ENCODE measurements around the gene UBL7. TPM values are rescaled to one million over a fixed set of nuclear protein-coding genes. Genes with fewer than 3 reads are reported as not detected.

Gene UBL7
- total RNA-seq, 1 experiment from 2014 or later: 47.5 TPM

DNA sequence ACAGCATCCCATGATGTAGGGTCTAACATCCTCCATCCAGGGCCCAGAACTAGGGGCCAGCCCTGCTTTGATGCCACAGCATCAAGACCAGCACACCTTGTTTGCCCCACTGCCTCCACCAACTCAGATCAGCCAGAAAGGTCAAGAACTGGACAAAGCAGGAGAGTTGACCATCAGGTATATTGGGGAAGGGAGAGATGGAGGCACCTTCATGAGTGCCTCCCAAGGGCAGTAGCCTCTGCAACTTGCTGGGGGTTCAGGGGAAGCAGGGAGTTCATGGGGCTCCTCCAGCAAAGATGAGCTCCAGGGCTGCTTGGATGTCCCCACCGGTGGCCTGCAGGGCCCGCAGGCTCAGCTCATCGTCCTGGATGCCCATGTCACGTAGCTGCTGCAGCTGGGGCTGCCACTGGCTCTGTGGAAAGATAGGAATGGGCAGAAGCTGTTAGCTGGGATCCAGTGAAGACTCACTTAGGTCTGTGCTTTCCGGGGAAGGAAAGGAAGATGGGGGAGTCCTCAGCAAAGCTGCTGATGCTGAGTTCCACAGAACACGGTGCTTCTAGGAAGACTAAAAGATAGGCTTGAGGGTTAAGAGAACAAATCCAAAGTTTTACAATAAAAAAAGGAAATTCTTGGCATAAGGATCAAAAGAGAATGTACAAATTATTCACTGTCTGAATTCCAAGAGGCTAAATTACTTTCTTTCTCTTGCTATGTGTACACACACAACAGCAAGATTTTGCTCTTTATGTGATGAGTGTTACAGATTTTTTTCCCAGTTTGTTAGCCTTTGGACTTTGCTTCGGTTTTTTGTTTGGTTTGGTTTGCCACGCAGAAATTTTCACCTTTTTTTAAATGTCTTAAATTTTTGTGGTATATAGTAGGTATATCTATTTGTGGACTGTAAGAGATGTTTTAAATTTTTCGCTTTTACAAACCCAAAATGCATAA, 14.9 kb downstream of the UBL7 start:
- Mint-ChIP-seq H3K9me3 (no peaks in the 10 kb centered on the region), H3K27ac (no peak overlapping the region; a peak in 1 of 7 replicates), H3K36me3 (ENCODE audit: insufficient read depth in 1 of 3, low read depth in 3 of 3) (peaks cover 8 to 42% (median 37%) of the 10 kb centered on the region in 3 experiments; a peak in 6 of 7 replicates), H3K27me3 (ENCODE audit: low read depth) (no peaks in the 10 kb centered on the region), H3K4me1 (peaks cover 8 to 9% of the 10 kb centered on the region in 2 experiments), H3K4me3 (no peak overlapping the region)
- no peaks in the 10 kb centered on the region for H3K4me1 ChIP-seq (ENCODE audit: insufficient read depth, low read length)
- no peak overlapping the region for H3T11ph ChIP-seq (ENCODE audit: low read length)
- TF ChIP-seq, protein P1, sequence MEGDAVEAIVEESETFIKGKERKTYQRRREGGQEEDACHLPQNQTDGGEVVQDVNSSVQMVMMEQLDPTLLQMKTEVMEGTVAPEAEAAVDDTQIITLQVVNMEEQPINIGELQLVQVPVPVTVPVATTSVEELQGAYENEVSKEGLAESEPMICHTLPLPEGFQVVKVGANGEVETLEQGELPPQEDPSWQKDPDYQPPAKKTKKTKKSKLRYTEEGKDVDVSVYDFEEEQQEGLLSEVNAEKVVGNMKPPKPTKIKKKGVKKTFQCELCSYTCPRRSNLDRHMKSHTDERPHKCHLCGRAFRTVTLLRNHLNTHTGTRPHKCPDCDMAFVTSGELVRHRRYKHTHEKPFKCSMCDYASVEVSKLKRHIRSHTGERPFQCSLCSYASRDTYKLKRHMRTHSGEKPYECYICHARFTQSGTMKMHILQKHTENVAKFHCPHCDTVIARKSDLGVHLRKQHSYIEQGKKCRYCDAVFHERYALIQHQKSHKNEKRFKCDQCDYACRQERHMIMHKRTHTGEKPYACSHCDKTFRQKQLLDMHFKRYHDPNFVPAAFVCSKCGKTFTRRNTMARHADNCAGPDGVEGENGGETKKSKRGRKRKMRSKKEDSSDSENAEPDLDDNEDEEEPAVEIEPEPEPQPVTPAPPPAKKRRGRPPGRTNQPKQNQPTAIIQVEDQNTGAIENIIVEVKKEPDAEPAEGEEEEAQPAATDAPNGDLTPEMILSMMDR (conservative IDR thresholded peaks at IDR 0.05): no peak
- H3K23ac ChIP-seq (ENCODE audit: insufficient read length, low read depth, low read length): no peak overlapping the region
- no peak overlapping the region for H3K9ac ChIP-seq (ENCODE audit: extremely low read depth, insufficient read length, low read length)
- H3K79me1 ChIP-seq (ENCODE audit: insufficient read depth, low read depth, low read length, poor library complexity, severe bottlenecking): no peaks in the 10 kb centered on the region
- no peaks in the 10 kb centered on the region for H3K9me3 ChIP-seq (ENCODE audit: control insufficient read depth, low read depth, low read length)
- DNase-seq: no peak
- no peak overlapping the region for H3K4me2 ChIP-seq (ENCODE audit: insufficient read depth, insufficient read length, low read length)
- no peaks in the 10 kb centered on the region for H3K23me2 ChIP-seq (ENCODE audit: insufficient read length, low read depth, low read length, poor library complexity, severe bottlenecking)
- H2AK5ac ChIP-seq (ENCODE audit: insufficient read length, low read length): no peak overlapping the region
- no peak overlapping the region for H4K8ac ChIP-seq (replicated peaks; ENCODE audit: insufficient read length, low read depth, low read length)
- no peak overlapping the region for H2BK12ac ChIP-seq (ENCODE audit: insufficient read length, low read depth, low read length)
- no peak overlapping the region for H3K14ac ChIP-seq (ENCODE audit: insufficient read depth, low read length)
- no CpG with 5 or more reads among the region's 9 CpGs for WGBS (ENCODE audit: extremely low coverage, insufficient read length, low lambda C conversion rate)
- H3K18ac ChIP-seq (ENCODE audit: insufficient read length, low read depth, low read length): no peak overlapping the region
- H2BK15ac ChIP-seq (ENCODE audit: low read depth, low read length): no peak overlapping the region
- no peak overlapping the region for H4K91ac ChIP-seq (ENCODE audit: insufficient read length, low read depth, low read length)
- no peak overlapping the region for H3K56ac ChIP-seq (ENCODE audit: insufficient read length, low read depth, low read length)
- H2AFZ ChIP-seq (ENCODE audit: low read length): no peak overlapping the region
- no peaks in the 10 kb centered on the region for H4K20me1 ChIP-seq (ENCODE audit: control insufficient read depth, insufficient read depth, insufficient read length)
- no peak overlapping the region for H3K27ac ChIP-seq (ENCODE audit: insufficient read length, low read depth, low read length)
- no peaks in the 10 kb centered on the region for H3K79me2 ChIP-seq (ENCODE audit: insufficient read depth, low read length)
- no peaks in the 10 kb centered on the region for H3K27me3 ChIP-seq (ENCODE audit: insufficient read depth, low read length)
- H2BK20ac ChIP-seq (ENCODE audit: low read depth, low read length, poor library complexity, severe bottlenecking): no peak overlapping the region
- H2BK120ac ChIP-seq (ENCODE audit: low read depth, low read length, poor library complexity, severe bottlenecking): no peak overlapping the region
- H3K4ac ChIP-seq (ENCODE audit: low read depth, low read length): no peak overlapping the region
- H2BK5ac ChIP-seq (ENCODE audit: insufficient read length, low read length): no peak overlapping the region
- no peak overlapping the region for H4K5ac ChIP-seq (ENCODE audit: insufficient read length, low read depth, low read length)

All from H9 (cell line).